SJSA1 (cell line): Measurements from ENCODE around the gene TM4SF5. TPM values are rescaled to one million over a fixed set of nuclear protein-coding genes. Genes with fewer than 3 reads are reported as not detected.

Source experiments
- DNase-seq, 2 experiments: peaks; one replicate each; pipeline ENCODE4 v3.0.0-alpha.2; 2015 to 2020; ENCODE audit warnings: low spot score in 2 of 2, low read depth in 1 of 2
- H3K27ac ChIP-seq: fragments of 250-450 bp; sonication (Bioruptor Pico); 2 replicates; pipeline ENCODE4 v1.5.1; 2020; ENCODE audit warnings: mild to moderate bottlenecking, moderate library complexity
- H3K27me3 ChIP-seq: fragments of 250-450 bp; sonication (Bioruptor Pico); replicated peaks from 2 replicates; pipeline ENCODE4 v1.5.1; 2020; ENCODE audit warnings: mild to moderate bottlenecking, moderate library complexity
- H3K36me3 ChIP-seq: fragments of 250-450 bp; sonication (Bioruptor Pico); 2 replicates; pipeline ENCODE4 v1.5.1; 2020; ENCODE audit warnings: mild to moderate bottlenecking
- H3K4me1 ChIP-seq: fragments of 250-450 bp; sonication (Bioruptor Pico); replicated peaks from 2 replicates; pipeline ENCODE4 v1.6.1; 2021; ENCODE audit warnings: mild to moderate bottlenecking
- H3K4me3 ChIP-seq: fragments of 250-450 bp; sonication (Bioruptor Pico); 2 replicates; pipeline ENCODE4 v1.5.1; 2020; ENCODE audit warnings: mild to moderate bottlenecking
- H3K9me3 ChIP-seq: fragments of 250-450 bp; sonication (Bioruptor Pico); replicated peaks from 2 replicates; pipeline ENCODE4 v1.5.1; 2020; ENCODE audit warnings: mild to moderate bottlenecking
- total RNA-seq: library from RNA; depleted of rRNA; stranded (reverse); fragments of >200 nt; shearing (Covaris generic); gene quantifications from 2 replicates; pipeline ENCODE4 v1.2.3, GENCODE V29; 2014

The TM4SF5 gene
- total RNA-seq, 1 experiment from 2014 or later: not detected

DNA sequence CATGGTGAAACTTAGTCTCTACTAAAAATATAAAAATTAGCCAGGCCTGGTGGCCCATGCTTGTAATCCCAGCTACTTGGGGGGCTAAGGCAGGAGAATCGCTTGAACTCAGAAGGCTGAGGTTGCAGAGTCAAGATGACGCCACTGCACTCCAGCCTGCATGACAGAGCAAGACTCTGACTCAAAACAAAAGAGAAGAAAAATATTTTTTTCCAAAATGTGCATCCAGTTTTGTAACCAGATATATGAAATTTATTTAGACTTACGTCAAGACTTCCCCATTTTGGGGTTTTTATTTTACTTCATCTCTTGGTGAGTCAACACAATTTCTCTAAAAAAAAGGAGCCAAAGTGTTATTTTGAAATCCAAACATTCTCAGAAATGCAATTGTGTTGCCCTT is 5.5 kb upstream of the TM4SF5 start:
- no peak for DNase-seq
- H3K27ac ChIP-seq: no peak overlapping the region

DNA sequence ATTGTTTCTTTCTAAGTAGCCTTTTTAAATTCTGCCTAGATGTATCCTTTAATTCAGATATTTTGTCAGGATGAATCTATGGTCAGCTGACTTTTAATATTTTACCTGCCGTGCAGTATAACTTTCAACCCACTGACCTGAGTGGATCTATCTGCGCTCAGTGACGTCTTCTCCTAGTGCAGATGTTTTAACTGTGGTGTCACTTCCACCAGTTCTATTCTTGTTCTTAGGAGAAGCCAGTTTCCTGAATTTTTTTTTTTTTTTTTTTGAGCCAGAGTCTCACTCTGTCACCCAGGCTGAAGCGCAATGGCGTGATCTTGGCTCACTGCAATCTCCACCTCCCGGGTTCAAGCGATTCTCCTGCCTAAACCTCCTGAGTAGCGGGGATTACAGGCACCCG is 5.0 kb upstream of the TM4SF5 start:
- no peak for DNase-seq
- Histone ChIP-seq H3K4me1 (no peaks in the 10 kb centered on the region), H3K36me3 (no peaks in the 10 kb centered on the region), H3K4me3 (no peak overlapping the region), H3K9me3 (no peaks in the 10 kb centered on the region), H3K27me3 (peaks cover 5% of the 10 kb centered on the region; the same call in 1 of the 2 replicates), H3K27ac (no peak overlapping the region)

More for the DNA sequence above, 5.5 kb upstream of the TM4SF5 start:
- Histone ChIP-seq H3K4me3 (no peak overlapping the region), H3K4me1 (no peaks in the 10 kb centered on the region), H3K36me3 (no peaks in the 10 kb centered on the region), H3K9me3 (no peaks in the 10 kb centered on the region), H3K27me3 (peaks cover 5% of the 10 kb centered on the region; the same call in 1 of the 2 replicates)

DNA sequence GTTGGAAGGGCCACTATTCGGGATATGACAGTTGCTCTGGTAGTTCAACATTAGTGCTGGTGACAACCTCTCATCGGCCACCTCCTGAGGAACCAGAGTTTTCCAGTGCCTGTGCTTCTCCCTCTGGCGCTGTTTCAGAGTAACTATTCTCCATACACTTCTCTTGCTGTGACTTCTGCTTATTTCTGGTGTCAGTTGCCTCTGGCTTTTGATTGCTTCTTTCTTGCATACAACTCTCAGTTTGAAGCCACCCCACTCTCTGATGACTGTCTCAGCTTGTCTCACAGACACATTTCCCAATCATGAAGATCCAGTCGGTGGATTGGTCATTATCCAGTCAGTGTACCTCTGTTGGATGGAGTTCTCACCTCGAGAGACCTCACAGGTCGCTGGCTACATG is 3.4 kb upstream of the TM4SF5 start:
- Histone ChIP-seq H3K4me1 (no peaks in the 10 kb centered on the region), H3K4me3 (no peak overlapping the region), H3K27me3 (peaks cover 5% of the 10 kb centered on the region; the same call in 1 of the 2 replicates), H3K9me3 (no peaks in the 10 kb centered on the region), H3K27ac (no peak overlapping the region), H3K36me3 (no peaks in the 10 kb centered on the region)
- DNase-seq: no peak

DNA sequence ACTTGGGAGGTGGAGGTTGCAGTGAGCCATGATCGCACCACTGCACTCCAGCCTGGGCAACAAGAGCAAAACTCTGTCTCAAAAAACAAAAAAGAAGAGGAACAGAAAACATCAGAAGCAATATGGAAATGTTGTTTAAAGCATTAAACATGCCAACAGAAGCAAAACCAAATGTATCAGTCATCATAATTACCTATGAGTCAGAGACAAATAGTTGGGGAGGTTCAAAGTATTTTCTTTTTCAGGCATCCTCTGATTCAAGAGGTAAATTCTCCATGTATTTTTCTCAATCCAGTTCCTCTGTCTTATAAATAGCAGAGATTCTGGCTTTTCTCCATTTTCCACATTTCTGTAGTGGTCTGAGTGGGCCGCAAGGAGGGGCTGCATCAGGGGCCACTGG is 2.1 kb upstream of the TM4SF5 start:
- H3K27me3 ChIP-seq: peaks cover 5% of the 10 kb centered on the region; the same call in 1 of the 2 replicates
- no peaks in the 10 kb centered on the region for H3K4me1 ChIP-seq
- H3K36me3 ChIP-seq: no peaks in the 10 kb centered on the region
- no peaks in the 10 kb centered on the region for H3K9me3 ChIP-seq
- no peak for DNase-seq
- no peak overlapping the region for H3K4me3 ChIP-seq
- no peak overlapping the region for H3K27ac ChIP-seq

DNA sequence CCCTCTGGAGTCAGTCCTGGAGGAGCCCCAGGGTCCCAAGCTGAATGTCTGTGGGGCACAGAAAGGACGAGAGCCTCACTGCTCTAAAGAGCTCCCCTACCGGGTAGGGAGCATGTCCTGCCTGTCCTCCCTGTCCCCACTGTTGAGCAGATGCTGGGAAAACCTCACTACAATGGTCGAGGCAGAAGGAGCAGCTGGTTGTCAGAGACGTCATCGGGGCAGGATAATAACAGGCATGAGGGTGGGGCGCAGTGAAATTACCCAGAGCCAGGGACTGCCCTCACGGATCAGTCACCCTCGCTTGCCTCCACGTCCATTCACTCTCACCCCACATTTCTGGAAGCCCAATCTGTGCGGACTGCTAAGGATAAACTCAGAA is 538 bp downstream of the TM4SF5 start:
- no peak for DNase-seq
- Histone ChIP-seq H3K27ac (no peak overlapping the region), H3K9me3 (no peaks in the 10 kb centered on the region), H3K4me1 (no peaks in the 10 kb centered on the region), H3K36me3 (no peaks in the 10 kb centered on the region), H3K4me3 (no peak overlapping the region), H3K27me3 (no peaks in the 10 kb centered on the region)

DNA sequence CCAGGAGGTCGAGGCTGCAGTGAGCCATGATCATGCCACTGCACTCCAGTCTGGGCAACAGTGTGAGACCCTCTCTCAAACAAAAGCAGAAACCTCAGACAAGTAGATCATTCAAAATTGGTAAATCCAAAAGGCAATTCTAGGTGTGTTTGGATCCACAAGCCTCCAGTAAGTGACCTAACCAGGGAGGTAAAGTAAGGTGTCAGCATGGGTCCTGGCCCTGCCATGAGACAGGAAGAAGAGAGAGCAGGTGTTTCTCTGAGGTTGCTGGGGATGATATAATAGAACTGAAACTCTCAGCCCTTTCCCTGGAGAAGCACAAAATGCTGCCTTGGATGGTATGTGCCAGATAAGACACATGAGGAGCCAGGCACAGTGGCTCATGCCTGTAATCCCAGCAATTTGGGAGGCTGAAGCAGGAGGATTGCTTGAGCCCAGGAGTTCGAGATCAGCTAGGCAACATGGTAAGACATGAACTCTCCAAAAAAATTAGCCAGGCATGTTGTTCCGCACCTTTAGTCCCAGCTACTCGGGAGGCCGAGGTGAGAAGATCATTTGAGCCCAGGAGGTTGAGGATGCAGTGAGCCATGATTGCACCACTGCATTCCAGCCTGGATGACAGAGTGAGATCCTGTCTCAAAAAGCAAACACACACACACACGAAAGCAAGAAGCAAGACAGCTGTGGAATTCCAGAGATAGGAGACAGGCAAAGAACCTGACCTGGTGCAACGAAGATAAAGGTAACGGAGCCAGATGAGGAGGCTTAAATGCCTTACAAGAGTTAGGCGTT is 6.5 kb downstream of the TM4SF5 start:
- no peak for DNase-seq
- Histone ChIP-seq H3K4me3 (no peak overlapping the region), H3K4me1 (no peaks in the 10 kb centered on the region), H3K27me3 (0 out of 2 replicates have a peak, but pooled peaks cover 3% of the 10 kb centered on the region), H3K27ac (no peak overlapping the region), H3K9me3 (no peaks in the 10 kb centered on the region), H3K36me3 (no peaks in the 10 kb centered on the region)

DNA sequence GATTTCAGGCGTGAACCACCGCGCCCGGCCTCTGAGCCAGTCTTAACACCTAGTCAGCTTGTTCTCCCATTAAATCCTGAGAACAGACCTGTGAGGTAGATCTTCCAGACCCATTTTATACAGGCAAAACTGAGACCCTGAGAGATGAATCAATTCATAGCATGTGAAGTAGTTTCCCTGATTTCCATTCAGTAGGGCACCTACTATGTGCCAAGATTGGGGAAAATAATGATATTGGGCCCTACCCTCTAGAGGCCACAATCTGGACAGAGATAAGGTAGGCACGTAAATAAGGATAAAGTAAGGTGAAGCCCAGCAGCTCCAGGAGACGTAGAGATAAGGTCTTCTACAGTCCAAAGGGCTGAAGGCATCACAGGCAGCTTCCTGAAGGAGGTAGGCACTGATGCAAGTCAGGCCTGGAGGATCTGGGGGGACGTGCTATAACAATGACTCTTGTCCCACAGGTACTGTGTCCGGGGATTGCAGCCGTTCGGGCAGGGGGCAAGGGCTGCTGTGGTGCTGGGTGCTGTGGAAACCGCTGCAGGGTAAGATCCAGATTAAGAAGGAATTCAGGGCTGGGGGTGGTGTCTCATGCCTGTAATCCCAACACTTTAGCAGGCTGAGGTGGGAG is 8.8 kb downstream of the TM4SF5 start:
- no peak for DNase-seq
- H3K9me3 ChIP-seq: no peaks in the 10 kb centered on the region
- no peaks in the 10 kb centered on the region for H3K4me1 ChIP-seq
- H3K27me3 ChIP-seq: 0 out of 2 replicates have a peak, but pooled peaks cover 3% of the 10 kb centered on the region
- H3K27ac ChIP-seq: no peak overlapping the region
- H3K4me3 ChIP-seq: no peak overlapping the region
- H3K36me3 ChIP-seq: no peaks in the 10 kb centered on the region

DNA sequence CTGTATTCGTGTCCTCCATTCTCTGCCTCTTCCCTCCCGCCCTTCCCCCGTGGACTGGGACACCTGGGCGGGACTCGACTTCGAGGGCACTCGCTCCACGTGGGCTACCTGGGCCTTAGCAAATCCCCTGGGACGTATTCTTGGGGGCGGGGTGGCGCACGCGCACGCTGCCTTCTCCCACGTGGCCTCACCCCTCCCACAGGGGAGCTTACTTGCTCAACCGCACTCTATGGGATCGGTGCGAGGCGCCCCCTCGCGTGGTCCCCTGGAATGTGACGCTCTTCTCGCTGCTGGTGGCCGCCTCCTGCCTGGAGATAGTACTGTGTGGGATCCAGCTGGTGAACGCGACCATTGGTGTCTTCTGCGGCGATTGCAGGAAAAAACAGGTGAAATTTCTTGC is 11.0 kb downstream of the TM4SF5 start:
- no peaks in the 10 kb centered on the region for H3K9me3 ChIP-seq
- H3K27me3 ChIP-seq: 0 out of 2 replicates have a peak, but pooled peaks cover 3% of the 10 kb centered on the region
- H3K27ac ChIP-seq: no peak overlapping the region
- DNase-seq: no peak
- 0 out of 2 replicates have a peak, but pooled peaks cover 4% of the 10 kb centered on the region for H3K4me1 ChIP-seq
- H3K4me3 ChIP-seq: no peak overlapping the region
- no peaks in the 10 kb centered on the region for H3K36me3 ChIP-seq

DNA sequence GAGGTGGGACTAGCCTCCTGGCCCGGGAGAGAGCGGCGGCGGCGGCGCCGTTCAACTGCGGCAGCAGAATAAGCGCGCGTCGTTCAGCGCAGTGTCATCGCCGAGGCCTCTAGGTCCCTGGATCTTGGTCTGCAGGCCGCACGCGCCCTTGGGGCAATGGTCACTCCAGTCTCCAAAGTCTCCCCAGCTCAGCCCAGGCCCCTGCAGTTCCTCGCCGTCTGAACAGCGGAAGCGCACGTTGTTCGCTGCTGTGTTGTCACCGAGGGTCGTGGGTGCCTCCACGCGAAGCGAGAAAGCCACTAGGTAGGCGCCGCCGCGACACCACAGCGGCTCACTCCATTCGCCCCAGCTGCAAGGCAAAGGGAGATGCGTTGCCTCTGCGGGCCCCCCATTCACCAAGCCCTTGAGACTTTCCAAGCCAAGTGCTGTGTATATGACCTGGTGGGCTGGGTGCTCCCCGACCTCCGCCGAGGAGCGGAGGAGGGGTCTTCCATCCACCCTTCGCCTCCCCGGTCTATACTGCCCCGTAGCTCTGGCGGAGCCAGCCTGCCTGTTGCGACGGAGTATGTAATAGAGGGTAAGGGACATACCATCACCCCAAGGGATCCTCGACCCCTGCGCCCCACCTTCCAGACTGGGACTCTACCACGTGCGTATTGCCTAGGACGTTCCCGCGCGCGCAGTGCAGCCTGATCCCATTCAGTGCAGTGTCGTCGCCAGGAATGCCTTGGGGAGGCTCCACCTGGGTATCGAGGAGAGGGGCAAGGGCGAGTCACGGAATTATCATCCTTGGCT is 13.8 kb downstream of the TM4SF5 start:
- DNase-seq: no peak
- H3K27me3 ChIP-seq: no peaks in the 10 kb centered on the region
- H3K27ac ChIP-seq: no peak overlapping the region
- H3K4me3 ChIP-seq: no peak overlapping the region
- peaks cover 12% of the 10 kb centered on the region for H3K4me1 ChIP-seq
- no peaks in the 10 kb centered on the region; the same call in 1 of the 2 replicates for H3K9me3 ChIP-seq
- no peaks in the 10 kb centered on the region for H3K36me3 ChIP-seq

DNA sequence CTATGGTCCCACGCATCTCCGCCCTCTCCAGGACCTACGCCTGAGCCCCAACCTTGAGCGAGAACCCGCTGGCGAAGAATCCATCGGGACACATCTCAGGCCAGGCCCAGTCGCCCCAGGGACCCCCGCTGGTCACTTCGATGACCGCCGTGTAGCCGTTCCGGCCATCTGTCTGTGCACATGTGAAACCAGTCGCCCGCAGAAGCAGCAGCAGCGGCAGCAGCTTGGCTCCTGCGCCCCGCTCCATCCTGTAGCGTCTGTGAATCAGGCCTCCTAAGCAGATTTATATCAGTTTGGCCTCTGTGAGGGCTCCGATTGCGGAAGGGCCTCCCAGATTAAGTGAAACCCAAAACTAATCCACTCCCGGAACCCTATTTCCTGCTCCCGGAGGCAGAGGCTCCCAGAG is 14.4 kb downstream of the TM4SF5 start, which contains the start of gene VMO1:
VMO1 (minus strand) TSS at position 259 of the 406 bp plus-strand sequence; CDS start at position 247, 12 bp downstream.
- Histone ChIP-seq H3K36me3 (no peaks in the 10 kb centered on the region), H3K27me3 (no peaks in the 10 kb centered on the region), H3K4me3 (no peak within 1 kb of the TSS), H3K9me3 (no peaks in the 10 kb centered on the region; the same call in 1 of the 2 replicates), H3K4me1 (peaks cover 12% of the 10 kb centered on the region), H3K27ac (no peak within 1 kb of the TSS)
- no peak for DNase-seq

DNA sequence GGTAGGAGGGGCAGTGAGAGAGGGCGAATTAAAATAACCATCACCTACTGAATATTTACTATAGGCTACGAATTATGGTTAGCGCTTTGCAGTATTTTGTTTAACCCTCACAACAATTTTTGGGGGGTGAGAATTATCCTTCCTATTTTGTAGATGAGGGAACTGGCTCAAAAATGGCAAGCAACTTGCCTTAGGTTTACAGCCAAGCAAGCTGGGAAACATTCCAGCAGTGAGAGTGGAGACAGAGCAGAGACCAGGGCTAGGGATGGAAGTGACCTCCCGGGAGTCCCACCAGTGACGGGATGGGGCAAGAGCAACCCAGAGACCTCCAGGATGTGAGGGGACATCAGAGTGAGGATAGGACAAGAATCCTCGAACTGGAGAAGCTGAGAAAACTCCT is 14.8 kb downstream of the TM4SF5 start:
- H3K9me3 ChIP-seq: no peaks in the 10 kb centered on the region; the same call in 1 of the 2 replicates
- no peak overlapping the region for H3K4me3 ChIP-seq
- H3K27ac ChIP-seq: no peak overlapping the region
- no peak for DNase-seq
- no peaks in the 10 kb centered on the region for H3K36me3 ChIP-seq
- H3K4me1 ChIP-seq: peaks cover 12% of the 10 kb centered on the region
- no peaks in the 10 kb centered on the region for H3K27me3 ChIP-seq

DNA sequence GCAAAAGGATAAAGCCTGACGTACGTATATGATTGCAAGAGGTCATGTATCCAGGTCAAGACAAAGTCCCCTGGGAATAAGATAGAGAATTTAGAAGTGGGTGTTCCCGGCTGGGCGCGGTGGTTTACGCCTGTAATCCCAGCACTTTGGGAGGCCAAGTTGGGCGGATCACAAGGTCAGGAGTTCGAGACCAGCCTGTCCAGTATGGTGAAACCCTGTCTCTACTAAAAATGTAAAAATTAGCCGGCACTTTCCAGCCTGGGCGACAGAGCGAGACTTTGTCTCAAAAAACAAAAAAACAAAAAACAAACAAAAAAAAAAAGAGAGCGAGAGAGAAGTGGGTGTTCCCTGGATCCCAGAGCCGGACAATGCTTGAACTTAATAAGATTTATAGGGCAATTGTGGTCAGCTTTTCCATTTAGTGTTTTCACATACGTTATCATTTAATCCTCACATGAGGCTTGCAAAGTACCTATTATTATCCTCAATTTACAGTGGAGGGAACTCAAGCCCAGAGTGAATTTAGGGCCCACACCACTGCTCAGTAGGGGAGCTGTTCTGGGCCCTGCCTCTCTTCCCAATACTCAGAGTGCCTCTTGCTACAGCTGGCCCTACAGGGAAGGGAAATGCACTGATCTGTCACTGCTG is 16.6 kb downstream of the TM4SF5 start:
- Histone ChIP-seq H3K36me3 (no peaks in the 10 kb centered on the region), H3K9me3 (no peaks in the 10 kb centered on the region; the same call in 1 of the 2 replicates), H3K27ac (no peak overlapping the region), H3K4me1 (peaks cover 12% of the 10 kb centered on the region), H3K4me3 (no peak overlapping the region), H3K27me3 (no peaks in the 10 kb centered on the region)
- DNase-seq: no peak
